HepG2 (cell line): ENCODE measurements around the gene CDK12. TPM values are rescaled to one million over a fixed set of nuclear protein-coding genes. Genes with fewer than 3 reads are reported as not detected.

Source experiments
- CAMTA2 ChIP-seq: sonication (generic); formaldehyde crosslinking; IDR thresholded peaks from 2 replicates; pipeline ENCODE4 v1.4.0; 2020; ENCODE audit warnings: mild to moderate bottlenecking, missing genetic modification reagents, borderline replicate concordance
- ESRRA ChIP-seq: sonication (generic); formaldehyde crosslinking; IDR thresholded peaks from 2 replicates; pipeline ENCODE4 v1.5.1; 2020; ENCODE audit warnings: mild to moderate bottlenecking, low read depth, missing genetic modification reagents
- MYPOP ChIP-seq: sonication (generic); formaldehyde crosslinking; IDR thresholded peaks from 2 replicates; pipeline ENCODE4 v1.8.1; 2023; ENCODE audit warnings: mild to moderate bottlenecking, moderate library complexity, missing genetic modification reagents
- NCOA5 ChIP-seq: sonication (generic); formaldehyde crosslinking; IDR thresholded peaks from 2 replicates; pipeline ENCODE4 v1.4.0; 2020; ENCODE audit warnings: missing genetic modification reagents
- SMAD1 ChIP-seq: sonication (generic); formaldehyde crosslinking; IDR thresholded peaks from 2 replicates; pipeline ENCODE4 v1.4.0; 2020; ENCODE audit warnings: missing genetic modification reagents, low read depth, mild to moderate bottlenecking, borderline replicate concordance
- SRSF1 ChIP-seq: fragments of 200-400 bp; formaldehyde crosslinking; optimal IDR thresholded peaks from 2 replicates; pipeline ENCODE3; 2017; ENCODE audit warnings: mild to moderate bottlenecking, low read depth, low read length, moderate library complexity
- ZFAT ChIP-seq: sonication (generic); formaldehyde crosslinking; conservative IDR thresholded peaks from 2 replicates; pipeline ENCODE4 v1.8.1; 2023; ENCODE audit warnings: missing genetic modification reagents, inconsistent platforms
- ZNF337 ChIP-seq: sonication (generic); formaldehyde crosslinking; IDR thresholded peaks from 2 replicates; pipeline ENCODE4 v1.5.1; 2020; ENCODE audit warnings: missing genetic modification reagents, low read depth, mild to moderate bottlenecking, borderline replicate concordance
- ZNF557 ChIP-seq: sonication (generic); formaldehyde crosslinking; IDR thresholded peaks from 2 replicates; pipeline ENCODE4 v1.4.0; 2020; ENCODE audit warnings: missing genetic modification reagents
- ZNF879 ChIP-seq: sonication (generic); formaldehyde crosslinking; IDR thresholded peaks from 2 replicates; pipeline ENCODE4 v1.8.1; 2023; ENCODE audit warnings: missing genetic modification reagents
- polyA plus RNA-seq, 8 experiments: library from polyadenylated mRNA; depleted of rRNA in 3 of 8; stranded (reverse) in 7 of 8; unstranded in 1 of 8; fragments of >200 nt; fragmentation: Illumina TruSeq in 4 of 8; extraction: Trizol in 4 of 8; gene quantifications; 2 replicates each; pipeline versions ENCODE4 v1.2.1 to v1.2.3, GENCODE V29; 2011 to 2016; ENCODE audit warnings: low read depth in 4 of 8, missing spikeins in 1 of 8, mixed read lengths in 1 of 8; ENCODE audit not compliant: insufficient read depth in 1 of 8
- total RNA-seq, 5 experiments: library from RNA; depleted of rRNA; stranded (reverse); fragments of >200 nt; fragmentation: Illumina TruSeq; extraction: Trizol; gene quantifications; 2 replicates each; pipeline ENCODE4 v1.2.3, GENCODE V29; 2016; ENCODE audit warnings: low read depth in 1 of 5
- TF ChIP-seq, protein P1 (sequence below): sonication (generic); formaldehyde crosslinking; IDR thresholded peaks from 2 replicates; pipeline ENCODE4 v1.4.0; 2020; ENCODE audit warnings: missing genetic modification reagents
- TF ChIP-seq, protein P2 (sequence below): sonication (generic); formaldehyde crosslinking; IDR thresholded peaks from 2 replicates; pipeline ENCODE4 v1.4.0; 2020; ENCODE audit warnings: mild to moderate bottlenecking, missing genetic modification reagents
- TF ChIP-seq, protein P3 (sequence below): sonication (generic); formaldehyde crosslinking; IDR thresholded peaks from 2 replicates; pipeline ENCODE4 v1.5.0; 2020; ENCODE audit warnings: mild to moderate bottlenecking, missing genetic modification reagents
- TF ChIP-seq, protein P4 (sequence below): conservative IDR thresholded peaks from 2 replicates; pipeline ENCODE4 v1.6.1; 2018; ENCODE audit warnings: missing genetic modification reagents

Gene CDK12
- total and polyA plus RNA-seq, 2 of the 13 experiments (the other 11 are each of a cell fraction or from before 2014, with no cell fraction given): 24.0 to 88.6 TPM

DNA sequence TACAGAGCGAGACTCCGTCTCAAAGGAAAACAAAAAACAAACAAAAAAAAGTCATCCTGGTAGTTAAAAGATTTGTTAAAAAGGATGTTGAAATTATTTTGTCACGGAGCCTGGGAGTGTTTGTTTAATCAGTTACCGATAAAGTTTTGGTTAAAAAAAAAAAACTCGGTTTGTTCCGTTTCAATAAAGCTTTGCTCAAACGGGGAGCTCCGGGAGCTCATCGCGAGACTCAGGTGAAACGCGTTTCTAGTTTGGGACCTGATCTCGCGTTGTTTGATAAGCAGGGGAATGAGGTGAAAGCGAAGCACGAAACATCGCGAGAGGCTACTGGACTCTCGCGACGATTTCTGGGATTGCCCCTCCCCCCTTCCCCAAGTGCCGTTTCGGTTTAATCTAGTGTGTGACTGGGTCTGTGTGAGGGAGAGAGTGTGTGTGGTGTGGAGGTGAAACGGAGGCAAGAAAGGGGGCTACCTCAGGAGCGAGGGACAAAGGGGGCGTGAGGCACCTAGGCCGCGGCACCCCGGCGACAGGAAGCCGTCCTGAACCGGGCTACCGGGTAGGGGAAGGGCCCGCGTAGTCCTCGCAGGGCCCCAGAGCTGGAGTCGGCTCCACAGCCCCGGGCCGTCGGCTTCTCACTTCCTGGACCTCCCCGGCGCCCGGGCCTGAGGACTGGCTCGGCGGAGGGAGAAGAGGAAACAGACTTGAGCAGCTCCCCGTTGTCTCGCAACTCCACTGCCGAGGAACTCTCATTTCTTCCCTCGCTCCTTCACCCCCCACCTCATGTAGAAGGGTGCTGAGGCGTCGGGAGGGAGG lies at the start of gene CDK12 (continued):
- peak; percentile 44 for TF ChIP-seq SRSF1
- TF ChIP-seq ZNF557: peak; percentile 67; the same call in 1 of the 2 replicates
- TF ChIP-seq ZNF879 (CRISPR knock-in tag): peak; percentile 90
- peak; percentile 75; the same call in 1 of the 2 replicates for TF ChIP-seq ZFAT (CRISPR knock-in tag)
- TF ChIP-seq, protein P1, sequence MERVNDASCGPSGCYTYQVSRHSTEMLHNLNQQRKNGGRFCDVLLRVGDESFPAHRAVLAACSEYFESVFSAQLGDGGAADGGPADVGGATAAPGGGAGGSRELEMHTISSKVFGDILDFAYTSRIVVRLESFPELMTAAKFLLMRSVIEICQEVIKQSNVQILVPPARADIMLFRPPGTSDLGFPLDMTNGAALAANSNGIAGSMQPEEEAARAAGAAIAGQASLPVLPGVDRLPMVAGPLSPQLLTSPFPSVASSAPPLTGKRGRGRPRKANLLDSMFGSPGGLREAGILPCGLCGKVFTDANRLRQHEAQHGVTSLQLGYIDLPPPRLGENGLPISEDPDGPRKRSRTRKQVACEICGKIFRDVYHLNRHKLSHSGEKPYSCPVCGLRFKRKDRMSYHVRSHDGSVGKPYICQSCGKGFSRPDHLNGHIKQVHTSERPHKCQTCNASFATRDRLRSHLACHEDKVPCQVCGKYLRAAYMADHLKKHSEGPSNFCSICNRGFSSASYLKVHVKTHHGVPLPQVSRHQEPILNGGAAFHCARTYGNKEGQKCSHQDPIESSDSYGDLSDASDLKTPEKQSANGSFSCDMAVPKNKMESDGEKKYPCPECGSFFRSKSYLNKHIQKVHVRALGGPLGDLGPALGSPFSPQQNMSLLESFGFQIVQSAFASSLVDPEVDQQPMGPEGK (CRISPR knock-in tag): 0 out of 2 replicates have a peak, but pooled peaks have one; percentile 44
- no peak for TF ChIP-seq ZNF337 (CRISPR knock-in tag)
- TF ChIP-seq, protein P2, sequence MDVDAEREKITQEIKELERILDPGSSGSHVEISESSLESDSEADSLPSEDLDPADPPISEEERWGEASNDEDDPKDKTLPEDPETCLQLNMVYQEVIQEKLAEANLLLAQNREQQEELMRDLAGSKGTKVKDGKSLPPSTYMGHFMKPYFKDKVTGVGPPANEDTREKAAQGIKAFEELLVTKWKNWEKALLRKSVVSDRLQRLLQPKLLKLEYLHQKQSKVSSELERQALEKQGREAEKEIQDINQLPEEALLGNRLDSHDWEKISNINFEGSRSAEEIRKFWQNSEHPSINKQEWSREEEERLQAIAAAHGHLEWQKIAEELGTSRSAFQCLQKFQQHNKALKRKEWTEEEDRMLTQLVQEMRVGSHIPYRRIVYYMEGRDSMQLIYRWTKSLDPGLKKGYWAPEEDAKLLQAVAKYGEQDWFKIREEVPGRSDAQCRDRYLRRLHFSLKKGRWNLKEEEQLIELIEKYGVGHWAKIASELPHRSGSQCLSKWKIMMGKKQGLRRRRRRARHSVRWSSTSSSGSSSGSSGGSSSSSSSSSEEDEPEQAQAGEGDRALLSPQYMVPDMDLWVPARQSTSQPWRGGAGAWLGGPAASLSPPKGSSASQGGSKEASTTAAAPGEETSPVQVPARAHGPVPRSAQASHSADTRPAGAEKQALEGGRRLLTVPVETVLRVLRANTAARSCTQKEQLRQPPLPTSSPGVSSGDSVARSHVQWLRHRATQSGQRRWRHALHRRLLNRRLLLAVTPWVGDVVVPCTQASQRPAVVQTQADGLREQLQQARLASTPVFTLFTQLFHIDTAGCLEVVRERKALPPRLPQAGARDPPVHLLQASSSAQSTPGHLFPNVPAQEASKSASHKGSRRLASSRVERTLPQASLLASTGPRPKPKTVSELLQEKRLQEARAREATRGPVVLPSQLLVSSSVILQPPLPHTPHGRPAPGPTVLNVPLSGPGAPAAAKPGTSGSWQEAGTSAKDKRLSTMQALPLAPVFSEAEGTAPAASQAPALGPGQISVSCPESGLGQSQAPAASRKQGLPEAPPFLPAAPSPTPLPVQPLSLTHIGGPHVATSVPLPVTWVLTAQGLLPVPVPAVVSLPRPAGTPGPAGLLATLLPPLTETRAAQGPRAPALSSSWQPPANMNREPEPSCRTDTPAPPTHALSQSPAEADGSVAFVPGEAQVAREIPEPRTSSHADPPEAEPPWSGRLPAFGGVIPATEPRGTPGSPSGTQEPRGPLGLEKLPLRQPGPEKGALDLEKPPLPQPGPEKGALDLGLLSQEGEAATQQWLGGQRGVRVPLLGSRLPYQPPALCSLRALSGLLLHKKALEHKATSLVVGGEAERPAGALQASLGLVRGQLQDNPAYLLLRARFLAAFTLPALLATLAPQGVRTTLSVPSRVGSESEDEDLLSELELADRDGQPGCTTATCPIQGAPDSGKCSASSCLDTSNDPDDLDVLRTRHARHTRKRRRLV (CRISPR knock-in tag): peak; percentile 88; the same call in 1 of the 2 replicates
- peak; percentile 52; the same call in 1 of the 2 replicates for TF ChIP-seq SMAD1 (CRISPR knock-in tag)
- TF ChIP-seq ESRRA: peak; percentile 22; the same call in 1 of the 2 replicates
- no peak for TF ChIP-seq CAMTA2
- no peak for TF ChIP-seq NCOA5 (CRISPR knock-in tag)
- TF ChIP-seq, protein P3, sequence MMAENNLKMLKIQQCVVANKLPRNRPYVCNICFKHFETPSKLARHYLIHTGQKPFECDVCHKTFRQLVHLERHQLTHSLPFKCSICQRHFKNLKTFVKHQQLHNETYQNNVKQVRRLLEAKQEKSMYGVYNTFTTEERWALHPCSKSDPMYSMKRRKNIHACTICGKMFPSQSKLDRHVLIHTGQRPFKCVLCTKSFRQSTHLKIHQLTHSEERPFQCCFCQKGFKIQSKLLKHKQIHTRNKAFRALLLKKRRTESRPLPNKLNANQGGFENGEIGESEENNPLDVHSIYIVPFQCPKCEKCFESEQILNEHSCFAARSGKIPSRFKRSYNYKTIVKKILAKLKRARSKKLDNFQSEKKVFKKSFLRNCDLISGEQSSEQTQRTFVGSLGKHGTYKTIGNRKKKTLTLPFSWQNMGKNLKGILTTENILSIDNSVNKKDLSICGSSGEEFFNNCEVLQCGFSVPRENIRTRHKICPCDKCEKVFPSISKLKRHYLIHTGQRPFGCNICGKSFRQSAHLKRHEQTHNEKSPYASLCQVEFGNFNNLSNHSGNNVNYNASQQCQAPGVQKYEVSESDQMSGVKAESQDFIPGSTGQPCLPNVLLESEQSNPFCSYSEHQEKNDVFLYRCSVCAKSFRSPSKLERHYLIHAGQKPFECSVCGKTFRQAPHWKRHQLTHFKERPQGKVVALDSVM (CRISPR knock-in tag): peak; percentile 76
- TF ChIP-seq, protein P4, sequence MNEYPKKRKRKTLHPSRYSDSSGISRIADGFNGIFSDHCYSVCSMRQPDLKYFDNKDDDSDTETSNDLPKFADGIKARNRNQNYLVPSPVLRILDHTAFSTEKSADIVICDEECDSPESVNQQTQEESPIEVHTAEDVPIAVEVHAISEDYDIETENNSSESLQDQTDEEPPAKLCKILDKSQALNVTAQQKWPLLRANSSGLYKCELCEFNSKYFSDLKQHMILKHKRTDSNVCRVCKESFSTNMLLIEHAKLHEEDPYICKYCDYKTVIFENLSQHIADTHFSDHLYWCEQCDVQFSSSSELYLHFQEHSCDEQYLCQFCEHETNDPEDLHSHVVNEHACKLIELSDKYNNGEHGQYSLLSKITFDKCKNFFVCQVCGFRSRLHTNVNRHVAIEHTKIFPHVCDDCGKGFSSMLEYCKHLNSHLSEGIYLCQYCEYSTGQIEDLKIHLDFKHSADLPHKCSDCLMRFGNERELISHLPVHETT (CRISPR knock-in tag): peak; percentile 97
- TF ChIP-seq MYPOP (CRISPR knock-in tag): peak; percentile 53; the same call in 1 of the 2 replicates
